ENCODE measurements around the gene TXNDC11. TPM values are rescaled to one million over a fixed set of nuclear protein-coding genes. Genes with fewer than 3 reads are reported as not detected.

Gene TXNDC11
- total and polyA plus RNA-seq, 2 experiments from 2014 or later: 6.8 to 12.0 TPM

GRCh38 chr16:11685844-11686618, 56.6 kb downstream of the TXNDC11 start:
- H3K9me3 Mint-ChIP-seq: no peaks in the 10 kb centered on the region
- H3K4me3 Mint-ChIP-seq: no peak overlapping the region
- Histone ChIP-seq H2AFZ (no peak overlapping the region), H3K9me2 (ENCODE audit: insufficient read depth) (no peaks in the 10 kb centered on the region), H3F3A (replicated peaks; ENCODE audit: low read depth) (no peaks in the 10 kb centered on the region), H3K4me2 (no peak overlapping the region), H3K4me3 (no peak overlapping the region), H3K4me1 (ENCODE audit: insufficient read depth) (0 out of 2 replicates have a peak, but pooled peaks cover 4% of the 10 kb centered on the region), H3K27ac (ENCODE audit: low read depth) (0 out of 2 replicates have a peak overlapping the region, but pooled peaks have one; percentile 30), H4K20me1 (replicated peaks; ENCODE audit: insufficient read depth) (peaks cover 8% of the 10 kb centered on the region; the same call in 1 of the 2 replicates), H3K27me3 (ENCODE audit: insufficient read depth) (no peaks in the 10 kb centered on the region), H3K79me2 (replicated peaks; ENCODE audit: insufficient read depth) (no peaks in the 10 kb centered on the region), H3K36me3 (ENCODE audit: insufficient read depth) (peaks cover 8% of the 10 kb centered on the region; the same call in 1 of the 2 replicates)
- H3K36me3 Mint-ChIP-seq (ENCODE audit: low read depth): peaks cover 21% of the 10 kb centered on the region
- no peak overlapping the region for H3K27ac Mint-ChIP-seq
- ATAC-seq (no peak), DNase-seq (ENCODE audit: low spot score) (no peak)
- no peak for TF ChIP-seq ZNF114 (CRISPR knock-in tag; IDR thresholded peaks at IDR 0.05)
- TF ChIP-seq EZH2 (IDR thresholded peaks at IDR 0.05; ENCODE audit: low read depth, unreplicated experiment): no peak
- no peak for TF ChIP-seq JUNB (IDR thresholded peaks at IDR 0.05; ENCODE audit: unreplicated experiment)
- no peak for TF ChIP-seq STAT1 (IDR thresholded peaks at IDR 0.05; ENCODE audit: unreplicated experiment)
- no peak for TF ChIP-seq EZH2phosphoT487 (IDR thresholded peaks at IDR 0.05; ENCODE audit: unreplicated experiment)
- no peak for TF ChIP-seq ZNF462 (CRISPR knock-in tag; IDR thresholded peaks at IDR 0.05)
- TF ChIP-seq ETS1 (IDR thresholded peaks at IDR 0.05): no peak
- no peak for TF ChIP-seq ZNF331 (CRISPR knock-in tag; IDR thresholded peaks at IDR 0.05; ENCODE audit: low read depth)
- TF ChIP-seq, protein P1, sequence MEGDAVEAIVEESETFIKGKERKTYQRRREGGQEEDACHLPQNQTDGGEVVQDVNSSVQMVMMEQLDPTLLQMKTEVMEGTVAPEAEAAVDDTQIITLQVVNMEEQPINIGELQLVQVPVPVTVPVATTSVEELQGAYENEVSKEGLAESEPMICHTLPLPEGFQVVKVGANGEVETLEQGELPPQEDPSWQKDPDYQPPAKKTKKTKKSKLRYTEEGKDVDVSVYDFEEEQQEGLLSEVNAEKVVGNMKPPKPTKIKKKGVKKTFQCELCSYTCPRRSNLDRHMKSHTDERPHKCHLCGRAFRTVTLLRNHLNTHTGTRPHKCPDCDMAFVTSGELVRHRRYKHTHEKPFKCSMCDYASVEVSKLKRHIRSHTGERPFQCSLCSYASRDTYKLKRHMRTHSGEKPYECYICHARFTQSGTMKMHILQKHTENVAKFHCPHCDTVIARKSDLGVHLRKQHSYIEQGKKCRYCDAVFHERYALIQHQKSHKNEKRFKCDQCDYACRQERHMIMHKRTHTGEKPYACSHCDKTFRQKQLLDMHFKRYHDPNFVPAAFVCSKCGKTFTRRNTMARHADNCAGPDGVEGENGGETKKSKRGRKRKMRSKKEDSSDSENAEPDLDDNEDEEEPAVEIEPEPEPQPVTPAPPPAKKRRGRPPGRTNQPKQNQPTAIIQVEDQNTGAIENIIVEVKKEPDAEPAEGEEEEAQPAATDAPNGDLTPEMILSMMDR (conservative IDR thresholded peaks at IDR 0.05; ENCODE audit: low read depth in 2 of 2): no peak
- no peak for TF ChIP-seq POLR2AphosphoS5 (IDR thresholded peaks at IDR 0.05; ENCODE audit: low read depth)
- no peak for TF ChIP-seq NANOG (IDR thresholded peaks at IDR 0.05; ENCODE audit: borderline replicate concordance)
- TF ChIP-seq, protein P2, sequence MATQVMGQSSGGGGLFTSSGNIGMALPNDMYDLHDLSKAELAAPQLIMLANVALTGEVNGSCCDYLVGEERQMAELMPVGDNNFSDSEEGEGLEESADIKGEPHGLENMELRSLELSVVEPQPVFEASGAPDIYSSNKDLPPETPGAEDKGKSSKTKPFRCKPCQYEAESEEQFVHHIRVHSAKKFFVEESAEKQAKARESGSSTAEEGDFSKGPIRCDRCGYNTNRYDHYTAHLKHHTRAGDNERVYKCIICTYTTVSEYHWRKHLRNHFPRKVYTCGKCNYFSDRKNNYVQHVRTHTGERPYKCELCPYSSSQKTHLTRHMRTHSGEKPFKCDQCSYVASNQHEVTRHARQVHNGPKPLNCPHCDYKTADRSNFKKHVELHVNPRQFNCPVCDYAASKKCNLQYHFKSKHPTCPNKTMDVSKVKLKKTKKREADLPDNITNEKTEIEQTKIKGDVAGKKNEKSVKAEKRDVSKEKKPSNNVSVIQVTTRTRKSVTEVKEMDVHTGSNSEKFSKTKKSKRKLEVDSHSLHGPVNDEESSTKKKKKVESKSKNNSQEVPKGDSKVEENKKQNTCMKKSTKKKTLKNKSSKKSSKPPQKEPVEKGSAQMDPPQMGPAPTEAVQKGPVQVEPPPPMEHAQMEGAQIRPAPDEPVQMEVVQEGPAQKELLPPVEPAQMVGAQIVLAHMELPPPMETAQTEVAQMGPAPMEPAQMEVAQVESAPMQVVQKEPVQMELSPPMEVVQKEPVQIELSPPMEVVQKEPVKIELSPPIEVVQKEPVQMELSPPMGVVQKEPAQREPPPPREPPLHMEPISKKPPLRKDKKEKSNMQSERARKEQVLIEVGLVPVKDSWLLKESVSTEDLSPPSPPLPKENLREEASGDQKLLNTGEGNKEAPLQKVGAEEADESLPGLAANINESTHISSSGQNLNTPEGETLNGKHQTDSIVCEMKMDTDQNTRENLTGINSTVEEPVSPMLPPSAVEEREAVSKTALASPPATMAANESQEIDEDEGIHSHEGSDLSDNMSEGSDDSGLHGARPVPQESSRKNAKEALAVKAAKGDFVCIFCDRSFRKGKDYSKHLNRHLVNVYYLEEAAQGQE (IDR thresholded peaks at IDR 0.05; ENCODE audit: unreplicated experiment): no peak
- no peak for TF ChIP-seq CREB1 (CRISPR knock-in tag; IDR thresholded peaks at IDR 0.05; ENCODE audit: low read depth)
- no peaks in the 10 kb centered on the region for H3K27me3 Mint-ChIP-seq (ENCODE audit: insufficient read depth, low read depth, poor library complexity)
- H3K4me1 Mint-ChIP-seq: peaks cover 8% of the 10 kb centered on the region; the same call in 2 of the 3 replicates
